Measurements from ENCODE around the gene ABCG2. TPM values are rescaled to one million over a fixed set of nuclear protein-coding genes. Genes with fewer than 3 reads are reported as not detected.

The ABCG2 gene
- total and polyA plus RNA-seq, 2 of the 8 experiments (the other 6 are each of a cell fraction or from before 2014, with no cell fraction given): 2.4 to 4.6 TPM

DNA sequence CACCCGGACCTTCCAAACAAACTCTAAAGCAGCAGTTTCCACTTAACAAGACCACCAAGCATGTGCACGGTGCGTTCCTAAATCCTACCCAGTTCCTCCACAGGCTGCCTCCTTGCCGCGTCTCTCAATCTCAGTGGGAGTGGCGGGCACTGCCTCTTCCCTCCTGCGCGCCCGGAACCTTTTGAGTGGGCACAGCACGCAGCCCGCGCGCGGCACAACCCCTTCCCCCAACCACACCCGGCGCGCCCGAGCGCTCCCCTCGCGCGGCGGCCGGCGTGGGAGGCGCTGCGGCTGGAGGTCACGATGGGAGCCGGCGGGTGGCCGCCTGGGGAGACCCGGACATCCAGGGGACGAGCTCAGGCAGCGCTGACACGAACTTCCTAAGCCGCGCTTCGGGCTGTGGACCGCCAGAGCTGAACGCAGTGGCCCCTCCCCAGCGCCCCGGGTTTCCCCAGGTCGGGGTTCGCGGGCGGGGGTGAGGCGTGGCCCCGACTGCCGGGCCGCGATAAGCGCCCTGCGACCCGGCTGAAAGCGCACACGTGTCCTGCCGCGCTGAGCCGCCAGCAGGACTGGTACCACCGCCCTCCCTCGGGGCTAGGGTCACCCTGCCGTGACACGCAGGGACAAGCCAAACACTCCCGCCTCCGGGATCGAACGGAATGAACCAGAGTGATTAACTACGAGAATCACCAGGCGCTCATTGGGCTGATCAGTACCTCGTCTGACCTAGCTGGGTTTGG lies at the start of gene ABCG2 (continued):
- no peak for TF ChIP-seq CHD7 (IDR thresholded peaks at IDR 0.05; ENCODE audit: insufficient replicate concordance, low read length)
- TF ChIP-seq NANOG (IDR thresholded peaks at IDR 0.05; ENCODE audit: insufficient read depth, low read depth, low read length, poor library complexity, severe bottlenecking): no peak
- no peak for TF ChIP-seq RAD21 (IDR thresholded peaks at IDR 0.05 in 1 of 2, conservative IDR thresholded peaks at IDR 0.05 in 1 of 2; ENCODE audit: low read depth in 2 of 2, low read length in 2 of 2)
- TF ChIP-seq HDAC2 (IDR thresholded peaks at IDR 0.05; ENCODE audit: borderline replicate concordance in 1 of 2, low read depth in 2 of 2, low read length in 2 of 2): peak in 1 of 2 experiments; percentile 95; a peak in 2 of 4 replicates
- no peak for TF ChIP-seq SAP30 (IDR thresholded peaks at IDR 0.05; ENCODE audit: insufficient read depth, insufficient replicate concordance, low read length)
